Testis (tissue), 5 donors: ENCODE measurements around the gene SKA3. TPM values are rescaled to one million over a fixed set of nuclear protein-coding genes. Genes with fewer than 3 reads are reported as not detected.
A peak's percentile ranks its signal among the peaks of the same experiment; 100 is the strongest.
"Not testable (repeated sequence)": the region's sequence is repeated elsewhere in the genome, so short reads cannot be mapped to it uniquely, and the experiment has no call there.

ENCODE experiments used
- DNase-seq: peaks from one replicate; pipeline ENCODE4 v3.0.0-alpha.2; 2019
- H3K27ac ChIP-seq, 2 donors: fragments of 200-600 bp; sonication (generic); one replicate each; pipeline ENCODE4 v1.5.1; 2019
- H3K27me3 ChIP-seq: fragments of 200-600 bp; sonication (generic); one replicate; pipeline ENCODE4 v1.5.1; 2019
- H3K36me3 ChIP-seq: fragments of 200-600 bp; sonication (generic); one replicate; pipeline ENCODE4 v1.5.1; 2017; ENCODE audit warnings: low read depth; ENCODE audit errors: missing control alignments
- H3K4me1 ChIP-seq: fragments of 200-600 bp; sonication (generic); one replicate; pipeline ENCODE4 v1.5.1; 2019
- H3K4me3 ChIP-seq, 2 donors: fragments of 200-600 bp; sonication (generic); one replicate each; pipeline ENCODE4 v1.5.1; 2017 to 2019
- H3K9me3 ChIP-seq: fragments of 200-600 bp; sonication (generic); one replicate; pipeline ENCODE4 v1.5.1; 2017
- POLR2A ChIP-seq: fragments of 450-650 bp; IDR thresholded peaks from one replicate; pipeline ENCODE4 v1.6.1; 2017; ENCODE audit warnings: antibody characterized with exemption, mild to moderate bottlenecking, moderate library complexity
- WGBS, 2 donors: methylation state at CpG; one replicate each; pipeline ENCODE4 v1.1.5; 2018; 5-methylcytosine and 5-hydroxymethylcytosine counted together
- intact Hi-C: fragments of 100-400 bp; cut with DNase I; formaldehyde crosslinking; loops from one replicate; pipeline ENCODE4 v1.15.1; 2023; ENCODE audit warnings: low total_unique reads
- long read RNA-seq, 2 donors: transcript quantifications; one replicate each; lab custom pipeline, GENCODE V29; 2026
- polyA plus RNA-seq: library from polyadenylated mRNA; stranded (reverse); fragments of 350-450 nt; fragmentation: Illumina TruSeq; extraction: RNeasy Lipid Tissue Mini Kit (QIAGEN cat#74804); gene quantifications from one replicate; pipeline ENCODE4 v1.2.3, GENCODE V29; 2014; ENCODE audit warnings: low read depth, low replicate concordance; ENCODE audit not compliant: insufficient read depth
- total RNA-seq, 2 donors: library from RNA; depleted of rRNA; stranded (reverse); fragments of >200 nt; gene quantifications; one replicate each; pipeline ENCODE4 v1.2.3, GENCODE V29; 2016
- TF ChIP-seq, protein P1 (sequence below), 3 experiments: fragments of 450-650 bp in 2 of 3; fragments of 200-600 bp in 1 of 3; sonication (generic) in 1 of 3; IDR thresholded peaks; one replicate each; pipeline ENCODE4 v1.5.1; 2016 to 2019; ENCODE audit warnings: antibody characterized with exemption in 3 of 3, mild to moderate bottlenecking in 2 of 3, moderate library complexity in 1 of 3

Gene SKA3
- total RNA-seq (1 to 10 TPM; 8.1 to 8.7 TPM), polyA plus RNA-seq (11.7 TPM)
- long read RNA-seq, donor 1, partial matches to known transcripts = 0 of 3 reads
- long read RNA-seq, donor 1, other reads (novel, unspliced or antisense) = 0 of 3 reads
- long read RNA-seq, donor 2, partial matches to known transcripts = 0 of 1 reads
- long read RNA-seq, donor 2, other reads (novel, unspliced or antisense) = 0 of 1 reads

- H3K27me3 ChIP-seq = no peaks in the 10 kb centered on the region
- intact Hi-C loops = no loop called here
- no peaks in the 10 kb centered on the region for H3K9me3 ChIP-seq
- peak within 1 kb of the TSS; percentile 81 to 89 for H3K4me3 ChIP-seq
- peak; percentile 30 for TF ChIP-seq POLR2A
- TF ChIP-seq, protein P1, sequence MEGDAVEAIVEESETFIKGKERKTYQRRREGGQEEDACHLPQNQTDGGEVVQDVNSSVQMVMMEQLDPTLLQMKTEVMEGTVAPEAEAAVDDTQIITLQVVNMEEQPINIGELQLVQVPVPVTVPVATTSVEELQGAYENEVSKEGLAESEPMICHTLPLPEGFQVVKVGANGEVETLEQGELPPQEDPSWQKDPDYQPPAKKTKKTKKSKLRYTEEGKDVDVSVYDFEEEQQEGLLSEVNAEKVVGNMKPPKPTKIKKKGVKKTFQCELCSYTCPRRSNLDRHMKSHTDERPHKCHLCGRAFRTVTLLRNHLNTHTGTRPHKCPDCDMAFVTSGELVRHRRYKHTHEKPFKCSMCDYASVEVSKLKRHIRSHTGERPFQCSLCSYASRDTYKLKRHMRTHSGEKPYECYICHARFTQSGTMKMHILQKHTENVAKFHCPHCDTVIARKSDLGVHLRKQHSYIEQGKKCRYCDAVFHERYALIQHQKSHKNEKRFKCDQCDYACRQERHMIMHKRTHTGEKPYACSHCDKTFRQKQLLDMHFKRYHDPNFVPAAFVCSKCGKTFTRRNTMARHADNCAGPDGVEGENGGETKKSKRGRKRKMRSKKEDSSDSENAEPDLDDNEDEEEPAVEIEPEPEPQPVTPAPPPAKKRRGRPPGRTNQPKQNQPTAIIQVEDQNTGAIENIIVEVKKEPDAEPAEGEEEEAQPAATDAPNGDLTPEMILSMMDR (IDR thresholded peaks at IDR 0.05) = peak in 2 of 3 experiments; percentile 31 to 48
- H3K27ac ChIP-seq = peak within 1 kb of the TSS; percentile 80 to 90
- WGBS, 2 donors = 1 to 4% methylated on average over 5 to 83 of the region's 93 CpGs
- no peaks in the 10 kb centered on the region for H3K36me3 ChIP-seq
- peak; percentile 94 for DNase-seq
- H3K4me1 ChIP-seq = peaks cover 8% of the 10 kb centered on the region
Observed at GRCh38 chr13:21176215-21176981, at the start of gene SKA3, which contains the start of gene MRPL57. TSS of gene SKA3 (minus strand) at chr13:21176552. CDS start at chr13:21176477, 75 bp downstream. TSS of gene MRPL57 (plus strand) at chr13:21176658. CDS start at chr13:21176917, 259 bp downstream.

DNA sequence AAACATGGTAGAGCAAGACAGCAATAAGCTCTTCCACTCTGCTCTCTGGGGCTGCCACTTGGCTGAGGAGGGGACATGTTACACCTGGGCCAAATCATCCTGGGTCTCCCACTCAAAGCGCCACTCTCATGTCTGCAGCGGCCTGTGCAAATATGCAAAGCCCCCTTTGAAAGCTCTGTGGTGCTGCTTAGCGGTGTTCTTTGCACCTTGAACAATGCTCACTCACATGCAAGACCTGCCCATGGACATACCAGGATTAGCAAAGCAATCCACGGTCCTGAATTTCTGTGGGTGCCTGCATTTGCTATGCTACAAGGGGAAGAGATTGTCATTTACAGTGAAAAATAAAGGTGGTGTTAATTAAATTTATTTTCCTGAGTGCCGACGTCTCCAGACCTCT is 48.7 kb upstream of the SKA3 start:
- Histone ChIP-seq H3K4me1 (no peaks in the 10 kb centered on the region), H3K36me3 (no peaks in the 10 kb centered on the region), H3K27me3 (no peaks in the 10 kb centered on the region), H3K9me3 (no peaks in the 10 kb centered on the region), H3K4me3 (no peak overlapping the region), H3K27ac (no peak overlapping the region)
- TF ChIP-seq, protein P1 (IDR thresholded peaks at IDR 0.05) = no peak
- no peak for TF ChIP-seq POLR2A
- 83 to 86% methylated on average over 6 of the region's 6 CpGs for WGBS, 2 donors
- no peak for DNase-seq
- intact Hi-C loops = no loop called here

- intact Hi-C loops = no loop called here
- H3K36me3 ChIP-seq = no peaks in the 10 kb centered on the region
- no peak overlapping the region for H3K4me3 ChIP-seq
- no peak overlapping the region for H3K27ac ChIP-seq
- no peaks in the 10 kb centered on the region for H3K27me3 ChIP-seq
- H3K9me3 ChIP-seq = no peaks in the 10 kb centered on the region
- DNase-seq = no peak
- TF ChIP-seq POLR2A = no peak
- TF ChIP-seq, protein P1 (IDR thresholded peaks at IDR 0.05) = no peak
- H3K4me1 ChIP-seq = no peaks in the 10 kb centered on the region
Observed at GRCh38 chr13:21221268-21221667, 44.9 kb upstream of the SKA3 start.

DNA sequence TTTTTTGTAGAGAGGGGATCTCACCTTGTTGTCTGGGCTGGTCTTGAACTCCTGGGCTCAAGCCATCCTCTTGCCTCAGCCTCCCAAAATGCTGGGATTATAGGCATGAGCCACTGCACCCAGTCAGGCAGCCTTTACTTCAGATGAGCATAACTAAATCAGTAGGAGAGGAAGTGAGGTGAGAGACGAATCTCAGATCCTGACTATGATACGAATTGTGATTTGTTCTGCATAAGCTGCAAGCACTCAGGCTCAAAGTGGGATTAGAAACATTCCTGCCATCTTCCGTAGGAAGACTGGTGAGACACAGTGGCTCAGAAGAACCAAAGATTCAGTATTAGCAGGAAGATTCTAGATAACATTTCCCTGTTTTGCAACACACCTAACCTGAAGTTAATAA is 43.4 kb upstream of the SKA3 start:
- WGBS, 2 donors = 66 to 83% methylated on average over 3 of the region's 3 CpGs
- H3K27me3 ChIP-seq, H3K4me1 ChIP-seq, H3K36me3 ChIP-seq, DNase-seq, intact Hi-C loops, H3K9me3 ChIP-seq, H3K4me3 ChIP-seq, H3K27ac ChIP-seq: not testable (repeated sequence)

GRCh38 chr13:21219036-21219381 is 42.7 kb upstream of the SKA3 start:
- DNase-seq = no peak
- intact Hi-C loops = no loop called here
- Histone ChIP-seq H3K27me3 (no peaks in the 10 kb centered on the region), H3K36me3 (no peaks in the 10 kb centered on the region), H3K4me1 (no peaks in the 10 kb centered on the region), H3K9me3 (no peaks in the 10 kb centered on the region), H3K27ac (no peak overlapping the region), H3K4me3 (no peak overlapping the region)
- TF ChIP-seq POLR2A = no peak
- TF ChIP-seq, protein P1 (IDR thresholded peaks at IDR 0.05) = no peak
- WGBS, 2 donors = 60 to 70% methylated on average over 3 of the region's 3 CpGs
